SK-N-MC (cell line): ENCODE results near the gene IFT122.

Source experiments
- EZH2 ChIP-seq: fragments of 200-600 bp; sonication (generic); IDR thresholded peaks from one replicate; pipeline ENCODE4 v1.6.1; 2017; ENCODE audit warnings: antibody characterized with exemption
- FOXP2 ChIP-seq: optimal IDR thresholded peaks from 2 replicates; pipeline ENCODE3; 2011; ENCODE audit warnings: mild to moderate bottlenecking, moderate library complexity; ENCODE audit not compliant: insufficient read depth; ENCODE audit errors: extremely low read length, control extremely low read depth
- POLR2AphosphoS5 ChIP-seq: IDR thresholded peaks from 2 replicates; pipeline ENCODE4 v1.6.1; 2012; ENCODE audit warnings: mild to moderate bottlenecking, low read depth, low read length, borderline replicate concordance

DNA sequence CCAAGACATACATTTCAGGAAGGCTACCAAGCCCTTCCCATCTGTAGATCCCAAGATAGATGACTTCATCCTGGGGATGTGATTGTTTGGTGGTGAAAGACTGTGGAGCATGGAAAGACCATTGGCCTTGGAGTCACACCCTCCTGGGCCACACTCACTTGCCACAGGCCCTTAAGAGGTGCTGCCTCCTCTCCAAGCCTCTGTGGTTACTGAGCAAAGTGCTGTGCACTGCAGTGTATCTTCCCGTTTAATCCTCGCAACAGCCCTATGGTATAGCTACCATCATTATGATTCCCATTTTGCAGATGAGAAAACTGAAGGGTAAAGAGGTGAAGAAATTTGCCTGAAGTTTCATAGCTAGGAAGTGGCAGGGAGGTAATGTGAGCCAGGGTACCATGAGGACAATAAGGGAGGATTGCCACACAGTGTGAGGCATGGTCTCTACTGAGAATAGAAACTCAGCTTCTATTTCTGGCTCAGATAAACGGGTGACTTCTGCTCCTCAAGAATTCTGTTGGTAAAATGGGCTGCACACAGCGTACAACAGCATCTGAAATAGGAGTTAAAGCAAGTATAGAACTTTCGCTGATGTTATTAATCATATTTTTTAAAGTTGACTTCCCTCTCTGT lies 64.6 kb downstream of the IFT122 start:
- TF ChIP-seq EZH2 (no peak), POLR2AphosphoS5 (no peak), FOXP2 (no peak)
